OCI-LY1 (cell line): ENCODE data around the gene OR13J1.

Source experiments
- EZH2 ChIP-seq: fragments of 200-600 bp; sonication (generic), shearing (Covaris generic); IDR thresholded peaks from 2 replicates; pipeline ENCODE4 v1.8.0; 2017; ENCODE audit warnings: borderline replicate concordance, mixed run types, mild to moderate bottlenecking, antibody characterized with exemption, low read length, moderate library complexity, mixed read lengths
- TF ChIP-seq, protein P1 (sequence below): fragments of 200-600 bp; sonication (generic), shearing (Covaris generic); IDR thresholded peaks from 2 replicates; pipeline ENCODE4 v1.5.1; 2017; ENCODE audit warnings: mild to moderate bottlenecking, antibody characterized with exemption, low read length, moderate library complexity, mixed read lengths

- TF ChIP-seq, protein P1, sequence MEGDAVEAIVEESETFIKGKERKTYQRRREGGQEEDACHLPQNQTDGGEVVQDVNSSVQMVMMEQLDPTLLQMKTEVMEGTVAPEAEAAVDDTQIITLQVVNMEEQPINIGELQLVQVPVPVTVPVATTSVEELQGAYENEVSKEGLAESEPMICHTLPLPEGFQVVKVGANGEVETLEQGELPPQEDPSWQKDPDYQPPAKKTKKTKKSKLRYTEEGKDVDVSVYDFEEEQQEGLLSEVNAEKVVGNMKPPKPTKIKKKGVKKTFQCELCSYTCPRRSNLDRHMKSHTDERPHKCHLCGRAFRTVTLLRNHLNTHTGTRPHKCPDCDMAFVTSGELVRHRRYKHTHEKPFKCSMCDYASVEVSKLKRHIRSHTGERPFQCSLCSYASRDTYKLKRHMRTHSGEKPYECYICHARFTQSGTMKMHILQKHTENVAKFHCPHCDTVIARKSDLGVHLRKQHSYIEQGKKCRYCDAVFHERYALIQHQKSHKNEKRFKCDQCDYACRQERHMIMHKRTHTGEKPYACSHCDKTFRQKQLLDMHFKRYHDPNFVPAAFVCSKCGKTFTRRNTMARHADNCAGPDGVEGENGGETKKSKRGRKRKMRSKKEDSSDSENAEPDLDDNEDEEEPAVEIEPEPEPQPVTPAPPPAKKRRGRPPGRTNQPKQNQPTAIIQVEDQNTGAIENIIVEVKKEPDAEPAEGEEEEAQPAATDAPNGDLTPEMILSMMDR: no peak
- TF ChIP-seq EZH2: no peak
Measured at GRCh38 chr9:35863583-35863982, 6.6 kb downstream of the OR13J1 start.
